Measurements from ENCODE around the gene LSM14A. TPM values are rescaled to one million over a fixed set of nuclear protein-coding genes. Genes with fewer than 3 reads are reported as not detected.

LSM14A gene
- total and polyA plus RNA-seq, 2 donors (not counting 1 experiment from before 2014, with no cell fraction given): 82.2 to 97.8 TPM

DNA sequence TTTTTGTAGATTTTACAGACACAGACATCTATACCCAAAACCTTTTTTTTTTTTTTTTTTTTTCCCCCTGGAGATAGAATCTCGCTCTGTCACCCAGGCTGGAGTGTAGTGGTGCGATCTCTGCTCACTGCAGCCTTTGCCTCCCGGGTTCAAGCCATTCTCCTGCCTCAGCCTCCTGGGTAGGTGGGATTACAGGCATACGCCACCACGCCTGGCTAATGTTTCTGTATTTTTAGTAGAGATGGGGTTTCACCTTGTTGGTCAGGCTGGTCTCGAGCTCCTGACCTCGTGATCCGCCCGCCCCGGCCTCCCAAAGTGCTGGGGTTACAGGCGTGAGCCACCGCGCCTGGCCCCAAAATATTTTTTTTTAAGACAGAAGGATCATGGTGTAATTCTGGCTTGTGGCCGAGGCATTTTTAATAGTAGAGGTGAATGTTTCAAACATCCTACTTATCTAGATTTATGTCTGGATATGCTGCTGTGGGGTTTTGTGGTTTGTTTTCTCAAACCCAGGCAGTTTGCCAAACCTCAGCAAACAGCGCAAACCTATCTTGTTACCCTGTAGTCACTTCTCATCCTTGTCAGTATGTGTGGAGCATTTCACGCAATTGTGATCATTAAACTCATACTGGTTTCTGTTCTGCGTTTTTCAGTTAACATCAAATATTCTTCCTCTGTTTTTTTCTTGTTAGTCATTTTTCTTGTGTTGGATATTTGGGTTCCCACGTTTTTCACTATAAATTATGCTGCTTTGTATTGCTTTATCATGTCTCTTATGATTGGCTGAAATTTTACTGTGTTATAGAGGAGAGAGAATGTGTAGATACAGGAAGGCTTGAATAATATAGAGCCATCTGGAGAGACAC is 45.9 kb downstream of the LSM14A start:
- no peaks in the 10 kb centered on the region for H4K20me1 ChIP-seq (ENCODE audit: control insufficient read depth, extremely low read depth, insufficient read depth, low read length)
- H3K9ac ChIP-seq (ENCODE audit: insufficient read depth, low read length): no peak overlapping the region
- peak; percentile 94 to 99 for DNase-seq (ENCODE audit: low read depth in 2 of 2)
- peaks cover 5% of the 10 kb centered on the region for H3K36me3 ChIP-seq (ENCODE audit: control insufficient read depth, insufficient read depth, low read length)
- H3K4me1 ChIP-seq (ENCODE audit: control insufficient read depth, extremely low read depth, insufficient read depth, low read length): no peaks in the 10 kb centered on the region
- no peaks in the 10 kb centered on the region for H3K79me2 ChIP-seq (ENCODE audit: control insufficient read depth, insufficient read depth, low read length)
- no peak overlapping the region for H3K4me2 ChIP-seq (ENCODE audit: extremely low read depth, insufficient read depth, low read length)
- no peaks in the 10 kb centered on the region for H3K27me3 ChIP-seq (ENCODE audit: control insufficient read depth, insufficient read depth, low read length)
- H3K27ac ChIP-seq (ENCODE audit: insufficient read depth, low read length): no peak overlapping the region
- H3K9me3 ChIP-seq (ENCODE audit: control insufficient read depth, insufficient read depth, low read depth, low read length): no peaks in the 10 kb centered on the region
- H3K4me3 ChIP-seq (replicated peaks in 1 of 4; ENCODE audit: control extremely low read depth in 1 of 4, insufficient read depth in 1 of 4, low read depth in 3 of 4, low read length in 4 of 4): no peak overlapping the region
- no peak for TF ChIP-seq EZH2 (IDR thresholded peaks at IDR 0.05; ENCODE audit: low read length, missing control alignments)
- TF ChIP-seq CTCF (conservative IDR thresholded peaks at IDR 0.05 in 1 of 2, IDR thresholded peaks at IDR 0.05 in 1 of 2; ENCODE audit: low read depth in 1 of 2, low read length in 2 of 2): no peak
- H2AFZ ChIP-seq (ENCODE audit: low read length): no peak overlapping the region

DNA sequence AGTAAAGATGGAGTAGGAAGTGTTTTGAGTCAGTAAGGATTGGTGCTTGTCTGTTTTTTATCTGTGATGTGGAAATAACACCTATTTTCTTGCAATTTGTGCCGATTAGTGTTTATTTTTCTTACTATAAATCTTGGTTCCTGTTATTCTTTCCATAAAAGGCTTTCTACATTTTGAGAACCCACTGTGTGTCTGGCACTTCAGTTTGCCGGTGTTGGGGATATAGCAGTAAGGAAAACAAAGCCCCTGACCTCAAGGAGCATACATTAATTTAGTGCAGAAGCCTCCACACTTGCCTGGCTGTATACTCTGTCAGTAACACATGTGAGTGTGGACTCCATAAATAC is 46.5 kb downstream of the LSM14A start:
- H3K36me3 ChIP-seq (ENCODE audit: control insufficient read depth, insufficient read depth, low read length): peaks cover 7% of the 10 kb centered on the region
- H2AFZ ChIP-seq (ENCODE audit: low read length): no peak overlapping the region
- H3K4me1 ChIP-seq (ENCODE audit: control insufficient read depth, extremely low read depth, insufficient read depth, low read length): no peaks in the 10 kb centered on the region
- H3K27me3 ChIP-seq (ENCODE audit: control insufficient read depth, insufficient read depth, low read length): no peaks in the 10 kb centered on the region
- TF ChIP-seq CTCF (conservative IDR thresholded peaks at IDR 0.05 in 1 of 2, IDR thresholded peaks at IDR 0.05 in 1 of 2; ENCODE audit: low read depth in 1 of 2, low read length in 2 of 2): no peak
- TF ChIP-seq EZH2 (IDR thresholded peaks at IDR 0.05; ENCODE audit: low read length, missing control alignments): no peak
- H3K79me2 ChIP-seq (ENCODE audit: control insufficient read depth, insufficient read depth, low read length): no peaks in the 10 kb centered on the region
- no peaks in the 10 kb centered on the region for H4K20me1 ChIP-seq (ENCODE audit: control insufficient read depth, extremely low read depth, insufficient read depth, low read length)
- H3K27ac ChIP-seq (ENCODE audit: insufficient read depth, low read length): no peak overlapping the region
- H3K9me3 ChIP-seq (ENCODE audit: control insufficient read depth, insufficient read depth, low read depth, low read length): no peaks in the 10 kb centered on the region
- H3K9ac ChIP-seq (ENCODE audit: insufficient read depth, low read length): no peak overlapping the region
- no peak overlapping the region for H3K4me3 ChIP-seq (replicated peaks in 1 of 4; ENCODE audit: control extremely low read depth in 1 of 4, insufficient read depth in 1 of 4, low read depth in 3 of 4, low read length in 4 of 4)
- H3K4me2 ChIP-seq (ENCODE audit: extremely low read depth, insufficient read depth, low read length): no peak overlapping the region
- no peak for DNase-seq (ENCODE audit: low read depth in 2 of 2)

- Histone ChIP-seq H3K4me1 (ENCODE audit: control insufficient read depth, extremely low read depth, insufficient read depth, low read length) (peaks cover 12% of the 10 kb centered on the region), H3K36me3 (ENCODE audit: control insufficient read depth, insufficient read depth, low read length) (peaks cover 7% of the 10 kb centered on the region), H3K27ac (ENCODE audit: insufficient read depth, low read length) (no peak overlapping the region), H3K9ac (ENCODE audit: insufficient read depth, low read length) (no peak overlapping the region), H3K4me3 (replicated peaks in 1 of 4; ENCODE audit: control extremely low read depth in 1 of 4, insufficient read depth in 1 of 4, low read depth in 3 of 4, low read length in 4 of 4) (no peak overlapping the region), H2AFZ (ENCODE audit: low read length) (no peak overlapping the region), H3K27me3 (ENCODE audit: control insufficient read depth, insufficient read depth, low read length) (no peaks in the 10 kb centered on the region), H3K9me3 (ENCODE audit: control insufficient read depth, insufficient read depth, low read depth, low read length) (no peaks in the 10 kb centered on the region), H4K20me1 (ENCODE audit: control insufficient read depth, extremely low read depth, insufficient read depth, low read length) (no peaks in the 10 kb centered on the region), H3K4me2 (ENCODE audit: extremely low read depth, insufficient read depth, low read length) (no peak overlapping the region), H3K79me2 (ENCODE audit: control insufficient read depth, insufficient read depth, low read length) (no peaks in the 10 kb centered on the region)
- TF ChIP-seq EZH2 (IDR thresholded peaks at IDR 0.05; ENCODE audit: low read length, missing control alignments) (no peak), CTCF (conservative IDR thresholded peaks at IDR 0.05 in 1 of 2, IDR thresholded peaks at IDR 0.05 in 1 of 2; ENCODE audit: low read depth in 1 of 2, low read length in 2 of 2) (peak; percentile 69 to 84)
- peak; percentile 50 to 70 for DNase-seq (ENCODE audit: low read depth in 2 of 2)
Observed at GRCh38 chr19:34220472-34221063, 48.3 kb downstream of the LSM14A start.
